H9 (cell line): ENCODE results near the gene TRIM32. TPM values are rescaled to one million over a fixed set of nuclear protein-coding genes. Genes with fewer than 3 reads are reported as not detected.

ENCODE experiments used
- DNase-seq: peaks from one replicate; pipeline ENCODE4 v3.0.0-alpha.2; 2017
- H2AFZ ChIP-seq: one replicate; pipeline ENCODE4 v1.6.1; 2013; ENCODE audit warnings: mild to moderate bottlenecking, low read length, control low read depth, moderate library complexity
- H2AK5ac ChIP-seq: 2 replicates; pipeline ENCODE4 v1.6.1; 2013; ENCODE audit warnings: low read length, control low read depth, mixed read lengths; ENCODE audit not compliant: insufficient read length
- H2BK120ac ChIP-seq: one replicate; pipeline ENCODE4 v1.6.1; 2013; ENCODE audit warnings: low read depth, mild to moderate bottlenecking, low read length, control low read depth, inconsistent platforms; ENCODE audit not compliant: poor library complexity, severe bottlenecking
- H2BK12ac ChIP-seq: 2 replicates; pipeline ENCODE4 v1.6.1; 2013; ENCODE audit warnings: low read length, control low read depth, mixed read lengths, low read depth; ENCODE audit not compliant: insufficient read length
- H2BK15ac ChIP-seq: 2 replicates; pipeline ENCODE4 v1.6.1; 2013; ENCODE audit warnings: low read depth, low read length, control low read depth
- H2BK20ac ChIP-seq: one replicate; pipeline ENCODE4 v1.6.1; 2013; ENCODE audit warnings: low read depth, mild to moderate bottlenecking, low read length, control low read depth, inconsistent platforms; ENCODE audit not compliant: poor library complexity, severe bottlenecking
- H2BK5ac ChIP-seq: 2 replicates; pipeline ENCODE4 v1.6.1; 2013; ENCODE audit warnings: low read length, control low read depth, mixed read lengths; ENCODE audit not compliant: insufficient read length
- H3K14ac ChIP-seq: 2 replicates; pipeline ENCODE4 v1.6.1; 2013; ENCODE audit warnings: low read length, control low read depth; ENCODE audit not compliant: insufficient read depth
- H3K18ac ChIP-seq: 2 replicates; pipeline ENCODE4 v1.6.1; 2013; ENCODE audit warnings: low read depth, mild to moderate bottlenecking, mixed read lengths, low read length, control low read depth; ENCODE audit not compliant: insufficient read length
- H3K23ac ChIP-seq: 2 replicates; pipeline ENCODE4 v1.6.1; 2013; ENCODE audit warnings: low read length, control low read depth, mixed read lengths, low read depth; ENCODE audit not compliant: insufficient read length
- H3K23me2 ChIP-seq: 2 replicates; pipeline ENCODE4 v1.6.1; 2013; ENCODE audit warnings: low read depth, mild to moderate bottlenecking, mixed read lengths, low read length, control low read depth; ENCODE audit not compliant: insufficient read length, poor library complexity, severe bottlenecking
- H3K27ac ChIP-seq: 2 replicates; pipeline ENCODE4 v1.5.1; 2013; ENCODE audit warnings: low read length, control low read depth, mixed read lengths, low read depth; ENCODE audit not compliant: insufficient read length
- H3K27me3 ChIP-seq: 2 replicates; pipeline ENCODE4 v1.6.1; 2013; ENCODE audit warnings: low read length, control low read depth, inconsistent platforms; ENCODE audit not compliant: insufficient read depth
- H3K4ac ChIP-seq: 2 replicates; pipeline ENCODE4 v1.6.1; 2013; ENCODE audit warnings: low read depth, mild to moderate bottlenecking, control low read depth, inconsistent platforms, low read length, moderate library complexity
- H3K4me1 ChIP-seq: 2 replicates; pipeline ENCODE4 v1.6.1; 2013; ENCODE audit warnings: low read length, control low read depth, inconsistent platforms; ENCODE audit not compliant: insufficient read depth
- H3K4me2 ChIP-seq: 2 replicates; pipeline ENCODE4 v1.6.1; 2013; ENCODE audit warnings: low read length, control low read depth, mixed read lengths; ENCODE audit not compliant: insufficient read length, insufficient read depth
- H3K56ac ChIP-seq: 2 replicates; pipeline ENCODE4 v1.6.1; 2013; ENCODE audit warnings: low read depth, mild to moderate bottlenecking, mixed read lengths, low read length, control low read depth; ENCODE audit not compliant: insufficient read length
- H3K79me1 ChIP-seq: 2 replicates; pipeline ENCODE4 v1.6.1; 2013; ENCODE audit warnings: low read depth, mild to moderate bottlenecking, moderate library complexity, low read length, control low read depth, inconsistent platforms; ENCODE audit not compliant: insufficient read depth, poor library complexity, severe bottlenecking
- H3K79me2 ChIP-seq: 2 replicates; pipeline ENCODE4 v1.6.1; 2013; ENCODE audit warnings: low read length, control low read depth, inconsistent platforms; ENCODE audit not compliant: insufficient read depth
- H3K9ac ChIP-seq: 2 replicates; pipeline ENCODE4 v1.6.1; 2013; ENCODE audit warnings: low read length, control low read depth, mixed read lengths; ENCODE audit not compliant: insufficient read length; ENCODE audit errors: extremely low read depth
- H3K9me3 ChIP-seq: one replicate; pipeline ENCODE4 v1.6.1; 2013; ENCODE audit warnings: low read depth, low read length, inconsistent platforms; ENCODE audit not compliant: control insufficient read depth
- H3T11ph ChIP-seq: one replicate; pipeline ENCODE4 v1.6.1; 2013; ENCODE audit warnings: mild to moderate bottlenecking, low read length, control low read depth, inconsistent platforms
- H4K20me1 ChIP-seq: one replicate; pipeline ENCODE4 v1.6.1; 2013; ENCODE audit not compliant: control insufficient read depth, insufficient read length, insufficient read depth
- H4K5ac ChIP-seq: 2 replicates; pipeline ENCODE4 v1.6.1; 2013; ENCODE audit warnings: low read depth, mild to moderate bottlenecking, mixed read lengths, low read length, control low read depth; ENCODE audit not compliant: insufficient read length
- H4K8ac ChIP-seq: replicated peaks from 2 replicates; pipeline ENCODE4 v1.6.1; 2013; ENCODE audit warnings: low read length, control low read depth, mixed read lengths, low read depth; ENCODE audit not compliant: insufficient read length
- H4K91ac ChIP-seq: 2 replicates; pipeline ENCODE4 v1.6.1; 2013; ENCODE audit warnings: low read depth, mild to moderate bottlenecking, moderate library complexity, mixed read lengths, low read length, control low read depth; ENCODE audit not compliant: insufficient read length
- H3K27ac Mint-ChIP-seq, 3 experiments: 2 replicates in 2 of 3; 3 replicates in 1 of 3; pipeline ENCODE4 v1.8.0; 2020 to 2021; ENCODE audit warnings: mixed read lengths in 3 of 3, mild to moderate bottlenecking in 1 of 3, moderate library complexity in 1 of 3
- H3K27me3 Mint-ChIP-seq: 2 replicates; pipeline ENCODE4 v1.8.0; 2021; ENCODE audit warnings: low read depth, mild to moderate bottlenecking, moderate library complexity, mixed read lengths
- H3K36me3 Mint-ChIP-seq, 3 experiments: 2 replicates in 2 of 3; 3 replicates in 1 of 3; pipeline ENCODE4 v1.8.0; 2020 to 2021; ENCODE audit warnings: low read depth in 3 of 3, mixed read lengths in 3 of 3; ENCODE audit not compliant: insufficient read depth in 1 of 3
- H3K4me1 Mint-ChIP-seq, 2 experiments: 2 replicates each; pipeline ENCODE4 v1.8.0; 2020; ENCODE audit warnings: mixed read lengths in 2 of 2
- H3K4me3 Mint-ChIP-seq, 2 experiments: 2 replicates in 1 of 2; 3 replicates in 1 of 2; pipeline ENCODE4 v1.8.0; 2020 to 2021; ENCODE audit warnings: mild to moderate bottlenecking in 2 of 2, mixed read lengths in 2 of 2, moderate library complexity in 1 of 2
- H3K9me3 Mint-ChIP-seq, 2 experiments: 2 replicates in 1 of 2; 3 replicates in 1 of 2; pipeline ENCODE4 v1.8.0; 2020; ENCODE audit warnings: mild to moderate bottlenecking in 2 of 2, mixed read lengths in 2 of 2, moderate library complexity in 1 of 2
- WGBS: extraction: QIAGEN DNeasy Blood & Tissue Kit; methylation state at CpG from one replicate; pipeline ENCODE4 v1.1.7; 2013; ENCODE audit warnings: missing lambda C conversion rate, low lambda C conversion rate, mixed read lengths; ENCODE audit not compliant: insufficient read length; ENCODE audit errors: extremely low coverage; 5-methylcytosine and 5-hydroxymethylcytosine counted together
- total RNA-seq: library from RNA; stranded (reverse); gene quantifications from 2 replicates; pipeline ENCODE4 v1.2.1, GENCODE V29; 2021
- TF ChIP-seq, protein P1 (sequence below): fragments of 200-600 bp; sonication (generic); conservative IDR thresholded peaks from 3 replicates; pipeline ENCODE4 v1.8.0; 2021; ENCODE audit warnings: antibody characterized with exemption, mild to moderate bottlenecking

TRIM32 gene
- total RNA-seq, 1 experiment from 2014 or later, result 12.9 TPM

DNA sequence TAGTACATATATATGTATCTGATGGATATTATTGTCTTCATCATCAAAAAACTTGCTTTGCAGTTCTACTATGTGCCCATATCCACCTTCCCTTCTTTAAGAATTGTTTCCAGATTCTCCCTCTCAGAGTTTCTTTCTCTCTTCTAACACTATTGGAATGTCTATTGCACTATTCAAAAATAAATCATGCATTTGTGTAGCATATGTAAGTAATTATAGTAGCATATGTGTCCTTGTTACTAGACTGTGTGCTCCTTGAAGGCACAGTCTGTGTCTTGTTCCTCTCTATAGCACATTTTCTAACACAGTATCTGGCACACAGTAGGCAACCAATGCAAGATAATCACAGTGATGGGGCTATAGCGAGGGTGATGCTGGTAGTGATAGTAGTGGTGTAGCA is 43.4 kb upstream of the TRIM32 start:
- H3K27me3 Mint-ChIP-seq, result no peaks in the 10 kb centered on the region
- H3K56ac ChIP-seq, result no peak overlapping the region
- WGBS, result no CpG with 5 or more reads among the region's 1 CpG

More for the DNA sequence above, 43.4 kb upstream of the TRIM32 start:
- H3K36me3 Mint-ChIP-seq, result no peaks in the 10 kb centered on the region
- Histone ChIP-seq H3K23ac (no peak overlapping the region), H3K4me2 (no peak overlapping the region), H3K4ac (no peak overlapping the region), H3K23me2 (no peaks in the 10 kb centered on the region), H3K14ac (no peak overlapping the region), H4K91ac (no peak overlapping the region), H3K79me1 (no peaks in the 10 kb centered on the region), H2BK12ac (no peak overlapping the region), H3K27ac (no peak overlapping the region), H3K18ac (no peak overlapping the region), H3K9me3 (no peaks in the 10 kb centered on the region), H3K4me1 (no peaks in the 10 kb centered on the region), H3K27me3 (no peaks in the 10 kb centered on the region), H2BK20ac (no peak overlapping the region), H2BK5ac (no peak overlapping the region), H3K79me2 (no peaks in the 10 kb centered on the region), H2AK5ac (no peak overlapping the region), H4K8ac (no peak overlapping the region), H2BK15ac (no peak overlapping the region), H3K9ac (no peak overlapping the region), H4K5ac (no peak overlapping the region), H3T11ph (no peak overlapping the region), H2BK120ac (no peak overlapping the region), H2AFZ (no peak overlapping the region), H4K20me1 (no peaks in the 10 kb centered on the region)
- TF ChIP-seq, protein P1, sequence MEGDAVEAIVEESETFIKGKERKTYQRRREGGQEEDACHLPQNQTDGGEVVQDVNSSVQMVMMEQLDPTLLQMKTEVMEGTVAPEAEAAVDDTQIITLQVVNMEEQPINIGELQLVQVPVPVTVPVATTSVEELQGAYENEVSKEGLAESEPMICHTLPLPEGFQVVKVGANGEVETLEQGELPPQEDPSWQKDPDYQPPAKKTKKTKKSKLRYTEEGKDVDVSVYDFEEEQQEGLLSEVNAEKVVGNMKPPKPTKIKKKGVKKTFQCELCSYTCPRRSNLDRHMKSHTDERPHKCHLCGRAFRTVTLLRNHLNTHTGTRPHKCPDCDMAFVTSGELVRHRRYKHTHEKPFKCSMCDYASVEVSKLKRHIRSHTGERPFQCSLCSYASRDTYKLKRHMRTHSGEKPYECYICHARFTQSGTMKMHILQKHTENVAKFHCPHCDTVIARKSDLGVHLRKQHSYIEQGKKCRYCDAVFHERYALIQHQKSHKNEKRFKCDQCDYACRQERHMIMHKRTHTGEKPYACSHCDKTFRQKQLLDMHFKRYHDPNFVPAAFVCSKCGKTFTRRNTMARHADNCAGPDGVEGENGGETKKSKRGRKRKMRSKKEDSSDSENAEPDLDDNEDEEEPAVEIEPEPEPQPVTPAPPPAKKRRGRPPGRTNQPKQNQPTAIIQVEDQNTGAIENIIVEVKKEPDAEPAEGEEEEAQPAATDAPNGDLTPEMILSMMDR, result no peak
- no peaks in the 10 kb centered on the region for H3K9me3 Mint-ChIP-seq
- H3K4me1 Mint-ChIP-seq, result no peaks in the 10 kb centered on the region
- DNase-seq, result no peak
- no peak overlapping the region for H3K4me3 Mint-ChIP-seq
- H3K27ac Mint-ChIP-seq, result no peak overlapping the region
